CD4-positive, alpha-beta T cell treated with Interleukin-4 for 4 hours (primary cell): ENCODE results near the gene CDH22.
A peak's percentile ranks its signal among the peaks of the same experiment; 100 is the strongest.

Experiments used
- DNase-seq: peaks from one replicate; pipeline ENCODE4 v3.0.0-alpha.2; 2020

CDH22 gene

DNA sequence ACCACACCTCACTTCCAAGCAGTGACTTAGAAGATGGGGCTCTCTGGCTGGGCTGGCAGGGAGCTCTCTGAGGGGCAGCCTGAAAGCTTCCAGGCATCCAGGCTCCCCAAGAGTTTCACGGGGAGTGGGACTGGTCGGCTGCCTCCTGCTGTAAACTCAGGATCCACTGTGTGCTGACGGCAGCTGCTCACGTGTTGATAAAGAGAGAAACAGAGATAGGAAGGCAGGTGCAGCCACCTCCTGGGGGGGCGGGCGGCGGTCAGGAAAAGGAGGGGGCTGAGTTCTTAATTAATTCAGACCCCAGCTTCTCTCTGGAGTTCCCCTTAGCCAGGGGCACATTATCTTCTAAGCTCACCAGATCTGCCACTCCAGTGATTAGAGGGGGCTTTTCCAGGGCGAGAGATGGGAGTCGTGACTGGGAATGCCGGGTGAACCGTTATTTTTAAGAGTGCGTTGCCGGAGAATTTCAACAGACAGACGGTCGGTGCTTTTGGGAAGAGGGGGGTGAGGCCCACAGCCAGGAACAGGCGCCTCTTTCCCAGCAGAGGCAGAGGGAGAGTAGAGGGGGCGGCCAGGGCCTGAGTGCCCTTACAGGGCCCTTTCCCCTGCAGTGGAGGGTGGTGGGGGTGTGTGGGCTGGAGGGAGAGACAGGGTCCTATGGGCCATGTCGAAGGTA is 119.3 kb downstream of the CDH22 start:
- no peak for DNase-seq

DNA sequence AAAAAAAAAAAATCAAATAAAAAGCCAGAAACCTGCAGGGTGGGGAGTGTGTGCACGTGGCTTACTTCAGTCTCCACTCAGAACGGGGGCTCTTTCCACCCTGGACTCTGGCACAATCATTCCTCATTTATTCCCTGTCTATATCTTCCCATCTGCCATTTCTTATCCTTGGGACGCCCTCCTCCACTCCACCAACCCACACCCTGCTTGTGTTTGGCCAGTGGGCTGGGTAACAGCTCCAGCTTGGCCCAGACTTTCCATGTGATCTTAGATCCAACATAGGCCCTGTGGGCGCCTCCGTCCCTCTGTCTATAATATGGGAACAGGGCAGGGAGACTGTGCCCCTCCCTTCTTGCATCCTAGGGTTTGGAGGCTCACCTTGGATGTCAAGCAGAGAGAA is 122.1 kb downstream of the CDH22 start:
- no peak for DNase-seq

DNA sequence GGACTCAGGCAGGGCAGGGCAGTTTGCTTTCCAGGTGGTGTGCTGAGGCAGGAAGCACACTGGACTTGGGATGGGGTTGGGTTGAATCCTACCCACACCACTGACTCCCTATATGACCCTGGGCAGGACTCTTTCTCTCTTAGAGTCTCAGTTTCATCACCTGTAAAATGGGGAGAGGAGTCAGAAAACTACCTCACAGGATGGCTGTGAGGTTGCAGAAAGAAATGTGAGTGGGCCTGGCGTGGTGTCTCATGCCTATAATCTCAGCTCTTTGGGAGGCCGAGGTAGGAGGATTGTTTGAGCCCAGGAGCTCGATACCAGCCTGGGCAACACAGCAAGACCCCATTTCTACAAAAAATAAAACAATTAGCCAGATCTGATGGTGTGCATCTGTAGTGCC is 122.9 kb downstream of the CDH22 start:
- DNase-seq = no peak

DNA sequence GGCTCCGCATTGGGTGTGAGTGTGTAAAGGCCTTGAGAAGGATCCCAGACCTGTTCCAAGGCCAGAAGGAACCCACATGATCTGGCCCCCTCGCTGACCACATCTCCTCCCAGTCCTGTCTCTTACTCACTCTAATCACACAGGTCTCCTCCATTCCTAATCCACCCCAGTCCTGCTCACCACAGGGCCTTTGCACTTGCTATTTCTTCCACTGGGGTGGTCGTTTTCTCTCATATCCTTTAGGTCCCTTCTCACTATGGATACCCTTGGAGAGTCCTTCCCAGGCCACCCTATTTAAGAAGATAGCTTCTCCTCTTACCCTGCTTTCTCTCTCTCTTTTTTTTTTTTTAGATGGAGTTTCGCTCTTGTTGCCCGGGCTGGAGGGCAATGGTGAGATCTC is 124.5 kb downstream of the CDH22 start:
- DNase-seq = no peak

DNA sequence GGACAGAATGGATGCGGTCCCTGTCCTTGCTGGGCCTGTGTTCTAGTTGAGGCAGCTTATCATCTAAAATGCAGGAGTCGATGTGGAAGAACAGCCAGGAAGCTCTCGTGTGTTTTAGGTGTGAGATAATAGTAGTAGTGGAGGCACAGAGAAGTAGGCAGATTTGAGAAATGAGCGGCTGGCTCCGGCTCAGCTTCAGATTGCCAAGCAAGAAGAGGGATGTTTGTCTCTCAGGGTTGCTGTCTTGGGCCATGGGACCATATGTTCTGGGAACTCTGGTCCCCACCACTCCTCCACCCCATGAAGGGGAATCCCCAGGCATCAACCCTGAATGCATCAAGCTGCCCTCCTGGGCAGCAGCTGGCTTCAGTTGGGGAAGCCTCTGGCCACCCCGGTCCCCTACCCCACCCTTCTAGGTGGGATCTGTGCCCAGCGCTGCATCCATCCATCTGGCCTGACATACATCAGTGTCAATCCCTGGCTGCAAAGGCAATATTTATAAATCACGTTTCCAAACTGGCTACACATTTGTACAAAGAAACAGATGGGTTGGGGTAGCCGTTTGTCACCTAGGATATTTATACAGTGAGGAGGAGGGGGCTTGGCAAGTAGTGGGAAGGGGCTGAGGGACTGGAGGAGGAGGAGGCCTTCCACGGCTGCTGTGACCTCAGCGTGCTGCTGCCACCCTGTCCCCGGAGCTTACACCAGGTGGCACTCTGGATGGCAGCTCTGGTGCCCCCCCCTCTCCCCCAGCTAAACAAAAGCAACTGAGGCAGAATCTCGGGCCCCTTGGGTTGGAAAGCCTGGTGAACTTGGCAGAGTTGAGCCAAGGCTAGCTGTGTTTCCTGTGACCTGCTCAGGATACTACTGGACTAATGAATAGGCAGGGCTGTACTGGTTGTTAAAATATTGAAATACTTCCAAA is 125.8 kb downstream of the CDH22 start:
- DNase-seq = no peak

DNA sequence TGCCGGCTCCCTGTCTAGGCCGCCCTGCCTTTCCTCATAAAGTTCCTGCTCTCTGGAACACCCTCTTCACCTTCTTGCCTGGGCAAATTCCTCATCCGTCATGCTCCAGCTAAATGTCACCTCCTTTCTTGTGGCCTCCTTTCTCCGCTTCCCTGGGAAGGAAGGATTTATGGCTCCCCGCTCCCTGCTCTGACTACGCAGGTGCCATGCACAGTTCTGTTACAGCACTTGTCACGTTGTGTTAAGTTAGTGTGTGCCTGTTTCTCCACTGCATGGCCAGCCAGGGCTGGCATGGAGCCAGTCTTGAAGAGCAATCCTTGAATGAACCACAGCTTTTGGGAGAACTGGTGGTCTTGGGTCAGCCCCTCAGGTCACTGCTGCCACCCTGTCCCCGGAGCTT is 128.4 kb downstream of the CDH22 start:
- DNase-seq = no peak

DNA sequence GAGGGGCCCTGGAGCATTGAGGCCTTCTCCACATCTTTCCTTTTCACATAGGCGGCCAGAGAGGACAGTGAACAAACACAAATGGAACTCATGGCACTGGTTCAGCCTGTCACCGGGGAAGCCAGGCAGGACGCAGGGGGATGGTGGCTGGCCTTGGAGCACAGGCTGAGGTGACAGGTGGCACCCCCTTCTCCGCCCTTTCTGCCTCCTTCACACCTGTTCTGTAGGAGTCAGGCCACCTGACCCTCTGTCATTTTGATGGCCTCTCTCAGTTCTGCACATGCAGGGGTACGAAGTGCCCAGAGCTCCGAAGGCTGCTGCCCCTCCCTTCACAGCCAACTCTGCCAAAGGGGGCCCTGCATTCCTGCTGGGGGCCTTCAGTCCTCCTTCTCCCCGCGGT is 129.4 kb downstream of the CDH22 start:
- no peak for DNase-seq

DNA sequence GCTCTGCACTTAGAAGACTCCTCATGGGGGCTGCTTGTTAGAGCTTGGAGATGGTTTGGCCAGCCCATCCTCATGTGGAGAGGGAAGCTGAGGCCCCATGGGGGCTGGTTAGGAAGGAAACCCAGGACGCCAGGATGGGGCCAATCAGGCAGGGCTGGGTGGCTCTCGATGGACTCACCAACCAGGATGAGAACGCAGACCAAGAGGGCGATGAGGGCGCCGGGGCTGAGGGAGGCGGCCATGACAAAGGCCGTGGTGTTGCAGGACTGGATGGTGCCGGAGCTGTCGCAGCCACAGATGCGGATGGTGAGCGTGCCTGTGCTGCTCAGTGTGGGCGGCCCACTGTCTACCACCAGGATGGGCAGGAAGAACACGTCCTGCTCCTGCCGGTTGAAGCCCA is 130.5 kb downstream of the CDH22 start:
- DNase-seq = no peak

DNA sequence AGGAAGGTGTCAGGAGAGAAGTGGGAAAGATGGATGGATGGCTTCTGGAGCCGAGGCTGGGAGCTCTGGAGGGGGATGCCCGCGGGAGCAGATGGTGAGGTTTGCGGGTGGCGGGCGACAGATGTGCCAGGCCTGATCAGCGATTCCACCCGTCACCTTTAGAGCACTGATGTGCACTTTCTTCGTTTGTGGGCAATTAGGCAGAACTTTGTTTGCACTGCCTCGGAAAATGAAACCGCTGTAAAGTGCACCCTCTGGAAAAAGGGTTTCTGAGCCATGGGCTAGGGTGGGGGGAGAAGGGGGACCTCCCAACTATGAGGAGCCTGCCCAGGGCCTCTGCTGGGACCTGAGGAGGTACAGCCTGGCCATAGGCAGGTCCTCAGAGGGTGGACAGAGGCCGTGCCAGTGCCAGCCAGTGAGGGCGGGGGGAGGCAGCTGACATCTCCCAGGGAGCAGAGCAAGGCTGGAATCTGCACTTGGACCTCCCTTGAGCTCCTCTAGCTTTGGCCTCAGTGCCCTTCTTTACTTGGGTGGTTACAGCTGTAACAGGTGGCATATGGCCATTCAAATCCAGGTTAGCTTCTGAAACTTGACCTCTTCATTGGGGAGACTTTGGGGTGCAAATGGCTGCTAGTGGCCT is 131.4 kb downstream of the CDH22 start:
- DNase-seq = no peak

DNA sequence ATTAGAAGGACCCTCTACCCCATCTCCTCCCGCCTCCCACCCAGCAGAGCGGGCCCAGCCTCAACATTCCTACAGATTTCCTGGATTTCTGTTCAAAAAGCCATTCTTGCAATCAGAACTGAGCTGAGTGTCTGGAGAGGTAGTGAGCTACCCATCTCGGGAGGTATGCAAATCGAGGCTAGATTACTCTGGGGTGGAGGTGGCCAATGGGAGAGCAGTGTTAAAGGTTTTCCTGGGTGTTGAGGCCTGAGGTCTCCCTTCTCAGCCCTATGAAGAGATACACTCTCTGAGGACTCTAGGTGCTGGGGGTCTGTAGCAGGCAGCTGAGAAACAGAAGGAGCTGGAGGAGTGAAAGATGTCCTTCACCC is 133.2 kb downstream of the CDH22 start:
- no peak for DNase-seq

DNA sequence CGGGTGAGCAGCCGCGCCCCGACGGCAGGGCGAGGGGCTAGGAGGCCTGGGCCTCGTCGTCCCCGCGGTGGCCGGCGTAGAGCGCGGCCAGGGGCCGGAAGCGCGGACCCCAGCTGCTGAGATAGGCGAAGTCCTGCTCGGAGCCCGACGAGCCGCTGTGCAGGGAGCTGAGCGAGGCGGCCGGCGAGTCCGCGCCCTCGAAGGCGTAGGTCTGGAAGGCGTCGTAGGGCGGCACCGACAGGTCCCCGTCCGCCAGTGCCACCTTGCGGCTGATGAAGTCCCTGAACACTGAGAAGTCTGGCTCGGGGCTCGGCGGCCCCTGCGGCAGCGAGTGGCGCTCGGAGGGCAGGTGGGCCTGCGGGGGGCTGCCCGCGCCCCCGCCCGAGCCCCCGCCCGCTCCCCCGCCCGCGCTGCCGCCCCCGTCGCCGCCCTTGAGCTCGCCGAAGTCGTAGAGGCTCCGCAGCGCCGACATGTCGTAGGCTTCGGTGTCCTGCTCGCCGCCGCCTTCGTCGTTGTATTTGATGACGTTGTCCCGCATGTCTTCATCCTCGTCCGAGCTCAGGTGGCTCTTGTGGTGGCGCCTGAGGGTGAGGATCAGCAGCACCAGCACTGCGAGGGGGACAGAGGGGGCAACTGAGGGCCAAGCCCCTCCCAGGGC is 133.7 kb downstream of the CDH22 start:
- peak; percentile 43 for DNase-seq

DNA sequence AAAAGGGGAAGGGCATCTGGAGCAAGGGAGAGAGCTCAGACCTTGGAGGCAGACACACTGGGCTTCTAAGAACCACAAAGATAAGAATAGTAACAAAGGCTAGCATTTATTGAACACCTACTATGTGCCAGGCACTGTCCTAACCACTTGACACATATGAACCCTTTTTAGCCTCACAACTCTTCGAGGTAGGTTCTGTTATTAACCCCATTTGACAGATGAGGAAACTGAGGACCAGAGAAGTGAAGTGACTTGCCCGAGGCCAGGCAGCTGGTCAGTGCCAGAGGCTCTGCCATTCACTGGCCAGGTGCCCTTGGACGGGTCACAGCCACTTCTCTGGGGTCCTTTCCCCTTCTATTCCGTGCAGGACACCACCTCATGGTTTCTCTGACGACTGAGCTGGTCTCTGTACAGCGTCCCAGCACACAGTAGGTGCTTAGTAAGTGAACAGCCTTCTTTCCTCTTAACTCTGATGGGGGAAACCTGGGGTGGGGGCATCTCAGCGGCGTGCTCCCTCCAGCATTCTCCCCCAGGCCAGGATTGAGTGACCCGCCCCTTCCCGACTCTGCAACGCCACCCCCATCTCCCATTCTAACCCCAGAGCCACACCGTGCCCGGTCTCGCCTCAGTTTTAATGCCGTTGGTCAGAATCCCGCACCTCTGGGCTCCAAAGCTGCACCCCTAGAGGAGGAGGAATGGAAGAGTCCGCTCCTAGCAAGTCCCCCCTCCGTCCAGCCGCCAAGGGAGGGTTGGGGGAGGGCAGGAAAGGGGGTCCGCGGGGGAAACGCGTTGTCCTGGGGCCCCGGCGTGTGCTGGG is 134.4 kb downstream of the CDH22 start:
- DNase-seq = no peak

DNA sequence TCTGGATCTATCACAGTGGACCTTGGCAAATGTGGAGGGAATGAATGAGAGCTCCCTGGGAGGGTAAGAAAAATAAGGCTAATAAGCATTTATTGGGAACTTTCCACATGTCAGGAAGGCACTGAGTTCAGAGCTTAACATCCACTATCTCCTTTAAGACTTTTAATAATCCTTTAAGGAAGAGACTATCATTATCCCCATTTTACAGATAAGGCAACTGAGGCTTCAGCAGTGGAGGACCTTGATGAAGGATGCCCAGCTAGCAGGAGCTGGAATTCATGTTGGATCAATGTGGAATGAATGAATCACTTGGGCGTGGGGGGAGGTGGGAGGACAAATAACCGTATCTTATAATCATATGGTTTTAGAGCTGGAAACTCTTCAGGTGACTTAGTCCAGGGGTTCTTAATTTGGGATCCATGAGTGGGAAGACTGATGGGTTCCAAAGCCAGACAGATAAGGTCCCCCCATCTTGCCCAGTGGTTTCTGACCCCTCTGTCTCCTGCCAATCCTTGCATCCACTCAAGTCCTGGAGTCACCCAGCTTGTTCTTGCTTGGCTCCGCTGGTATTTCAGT is 135.2 kb downstream of the CDH22 start:
- no peak for DNase-seq

DNA sequence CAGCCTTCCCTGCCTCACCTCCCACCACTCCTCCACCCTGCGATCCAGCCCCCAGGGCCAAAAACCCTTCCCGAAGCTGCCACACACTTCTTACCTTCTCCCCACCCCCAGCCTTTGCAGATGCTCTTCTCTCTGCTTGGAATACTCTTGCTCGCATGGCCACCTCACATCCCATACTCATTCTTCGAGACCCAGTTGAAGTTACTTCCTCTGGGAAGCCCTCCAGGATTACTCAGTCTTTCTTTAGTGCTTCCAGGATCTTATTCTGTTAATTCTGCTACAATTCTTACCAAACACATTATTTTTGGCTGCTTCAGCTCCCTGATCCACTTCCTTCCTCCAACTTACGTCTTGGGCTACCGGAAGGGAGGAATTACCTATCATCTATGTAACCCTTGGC is 135.8 kb downstream of the CDH22 start:
- DNase-seq = no peak

DNA sequence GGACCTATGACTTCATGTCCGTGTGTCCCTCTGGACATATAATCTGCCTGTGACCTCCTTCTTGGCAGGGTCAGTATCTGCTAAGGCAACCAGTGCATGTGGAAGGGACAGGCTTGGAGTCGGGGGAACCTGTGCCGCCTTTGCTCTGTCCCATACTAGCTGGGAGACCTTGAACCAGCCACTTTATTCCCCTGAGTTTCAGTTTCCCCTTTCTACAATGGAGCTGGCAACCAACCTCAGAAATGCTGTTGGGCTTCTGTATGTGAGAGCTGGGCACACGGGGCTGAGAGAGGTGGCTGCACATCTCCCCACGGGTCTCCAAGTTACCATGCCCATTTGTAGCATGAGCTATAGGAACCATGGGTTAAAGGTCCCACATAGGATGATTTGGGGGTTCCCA is 136.4 kb downstream of the CDH22 start:
- no peak for DNase-seq

DNA sequence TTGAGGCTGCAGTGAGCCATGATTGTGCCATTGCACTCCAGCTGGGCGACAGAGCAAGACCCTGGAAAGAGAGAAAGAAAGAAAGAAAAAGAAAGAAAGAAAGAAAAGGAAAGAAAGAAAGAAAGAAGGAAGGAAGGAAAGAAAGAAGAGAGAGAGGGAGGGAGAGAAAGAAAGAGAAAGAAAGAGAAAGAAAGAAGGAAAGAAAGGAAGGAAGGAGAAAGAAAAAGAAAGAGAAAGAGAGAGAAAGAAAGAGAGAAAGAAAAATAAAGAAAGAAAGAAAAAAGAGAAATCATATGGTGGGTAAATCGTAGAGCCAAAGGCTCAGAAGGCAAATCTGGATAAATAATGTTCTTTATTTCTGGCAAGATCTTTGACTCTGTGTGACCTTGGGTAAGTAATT is 136.8 kb downstream of the CDH22 start:
- no peak for DNase-seq

DNA sequence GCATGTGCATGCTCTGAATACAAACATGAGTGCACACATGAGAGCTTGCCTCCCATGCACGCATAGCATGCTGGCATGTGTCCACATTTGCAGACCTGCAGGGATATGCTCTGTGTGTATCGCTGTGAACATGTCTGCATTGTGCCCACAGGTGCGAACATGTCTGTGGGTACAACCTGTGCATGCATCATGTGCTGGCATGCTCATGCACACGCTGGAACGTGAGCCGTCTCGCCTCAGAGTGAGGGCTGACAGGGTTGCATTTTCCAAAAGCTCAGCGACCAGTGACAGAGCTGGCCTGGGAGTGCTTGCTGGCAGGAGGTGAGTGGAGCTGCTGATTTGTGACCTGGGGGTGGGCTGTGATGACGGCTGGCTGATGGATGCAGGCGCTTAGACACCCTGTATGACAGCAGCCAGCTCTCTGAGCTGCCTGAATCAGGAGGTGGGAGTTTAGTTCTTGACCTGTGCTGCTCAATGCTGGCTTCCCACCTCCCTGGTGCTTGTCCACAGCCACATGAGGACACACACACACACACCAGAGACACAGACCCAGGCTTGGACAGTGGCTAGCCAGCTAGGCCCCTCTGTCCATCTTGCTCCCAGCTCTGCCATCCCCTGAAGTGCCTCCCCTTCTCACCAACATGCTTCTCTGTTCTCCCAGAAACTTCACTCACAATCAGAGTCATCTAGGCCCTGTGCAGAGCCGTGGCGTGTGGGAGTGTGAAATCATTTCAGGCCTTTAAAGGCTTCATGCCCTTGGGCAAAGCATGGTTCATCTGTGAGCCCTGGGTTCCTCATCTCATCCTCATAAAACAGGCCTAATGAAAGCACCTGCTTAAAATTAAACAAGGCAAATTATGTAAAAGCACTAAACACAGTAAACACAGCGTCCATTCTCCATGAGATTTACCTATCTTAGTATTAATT is 138.8 kb downstream of the CDH22 start:
- DNase-seq = no peak

DNA sequence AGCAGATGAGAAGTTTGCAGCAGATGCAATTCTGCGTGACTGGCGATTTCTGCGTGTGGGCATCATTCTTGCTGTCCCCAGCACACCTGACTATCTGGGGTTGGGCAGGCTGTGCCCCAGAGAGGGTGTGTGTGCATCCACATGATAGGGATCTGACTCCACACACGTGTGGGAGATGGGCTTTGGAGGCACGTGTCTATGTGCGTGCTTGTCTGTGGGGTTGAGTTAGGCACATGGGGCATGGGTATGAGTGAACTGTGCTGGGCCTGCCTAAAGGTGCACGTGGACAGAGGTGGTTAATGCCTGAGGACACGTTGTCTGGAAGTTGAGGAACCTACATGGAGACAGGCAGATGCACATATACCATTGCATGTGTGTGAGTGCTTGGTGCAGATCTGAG is 139.9 kb downstream of the CDH22 start:
- no peak for DNase-seq

DNA sequence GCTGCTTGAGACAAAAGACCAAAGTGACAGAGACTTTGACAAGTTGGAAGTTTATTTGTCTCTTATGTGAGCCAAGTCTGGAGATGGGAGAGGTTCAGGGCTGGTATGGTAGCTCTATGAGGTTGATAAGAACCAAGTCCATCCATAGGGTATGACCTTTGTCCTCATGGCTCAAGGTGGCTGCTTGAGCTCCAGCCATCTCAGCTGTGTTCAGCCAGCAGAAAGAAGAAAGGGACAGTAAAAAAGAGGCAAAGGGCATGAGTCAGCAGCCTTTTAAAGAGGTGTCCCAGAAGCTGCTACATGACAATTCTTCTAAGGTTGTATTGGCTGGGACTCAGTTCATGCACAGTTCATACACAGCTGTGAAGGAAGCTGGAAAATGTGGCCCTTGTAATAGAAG is 141.2 kb downstream of the CDH22 start:
- DNase-seq = no peak

DNA sequence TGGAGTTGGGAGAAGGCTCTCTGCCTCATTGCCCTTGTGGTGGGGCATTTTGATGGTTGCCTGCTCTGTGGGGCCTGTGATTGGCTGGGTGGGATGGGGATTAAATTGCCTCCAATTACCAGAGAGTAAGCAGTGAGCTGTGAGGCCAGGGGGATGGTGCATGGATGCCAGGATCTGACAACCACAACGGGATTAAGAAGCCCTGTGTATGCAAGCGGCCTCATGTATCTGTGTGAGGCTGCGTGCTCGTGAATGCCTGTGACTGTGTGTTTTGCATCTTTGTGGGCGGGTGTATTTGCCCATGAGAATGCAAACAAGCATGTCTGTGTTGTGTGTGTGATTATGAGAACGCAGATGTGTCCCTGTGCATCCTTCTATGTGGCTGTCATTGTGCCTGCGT is 144.0 kb downstream of the CDH22 start:
- DNase-seq = no peak

DNA sequence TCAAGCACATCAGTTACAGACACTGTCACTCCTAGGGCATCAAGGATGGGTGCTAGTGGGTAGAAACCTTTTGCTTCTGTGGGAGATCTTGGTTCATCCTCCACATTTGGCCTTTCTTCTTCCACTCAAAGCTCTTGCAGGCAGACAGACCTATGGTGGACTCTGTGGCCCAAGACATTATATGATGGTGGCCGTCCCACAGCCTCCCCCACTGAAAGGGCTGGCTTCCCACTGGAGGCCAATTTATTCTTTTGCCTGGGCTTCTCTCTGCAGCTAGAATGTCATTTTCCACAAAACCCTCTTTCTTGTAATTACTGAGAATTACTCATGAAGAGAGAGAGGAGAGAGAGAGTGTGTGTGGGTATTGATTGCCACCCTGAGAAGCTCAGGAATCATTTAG is 146.4 kb downstream of the CDH22 start:
- DNase-seq = no peak
